PC-3 (cell line): ENCODE results near the gene PPP1R27. TPM values are rescaled to one million over a fixed set of nuclear protein-coding genes. Genes with fewer than 3 reads are reported as not detected.

Source experiments
- ATAC-seq: fragments of 200-7000 bp; cut with Tn5 transposase; 2 replicates; pipeline ENCODE4 v1.9.1; 2020; ENCODE audit warnings: mild to moderate bottlenecking, moderate library complexity
- BruUV-seq: library from RNA; stranded (reverse); fragments of 400-500 nt; replicated peaks from 2 replicates; lab custom pipeline; 2021; lab: Mats Ljungman, UMichigan
- CTCF ChIA-PET: fragments of 300-600 bp; sonication (Branson Sonifier 250); formaldehyde crosslinking; loops from one replicate; lab custom pipeline; 2022; ENCODE audit warnings: antibody characterized with exemption; lab: Charles Lee
- POLR2A ChIA-PET: fragments of 300-600 bp; sonication (Branson Sonifier 250); formaldehyde crosslinking; loops from one replicate; lab custom pipeline; 2022; ENCODE audit warnings: antibody characterized with exemption; ENCODE audit not compliant: unreplicated experiment; lab: Charles Lee
- DNase-seq: peaks from one replicate; pipeline ENCODE4 v3.0.0-alpha.2; 2015
- H2AFZ ChIP-seq: fragments of 300-600 bp; sonication (generic); 2 replicates; pipeline ENCODE4 v1.6.0; 2016; ENCODE audit warnings: antibody characterized with exemption, low read length
- H3F3A ChIP-seq: fragments of 300-600 bp; sonication (generic); one replicate; pipeline ENCODE4 v1.6.0; 2017; ENCODE audit warnings: antibody characterized with exemption, low read length, control low read depth, mild to moderate bottlenecking; ENCODE audit not compliant: unreplicated experiment
- H3K27ac ChIP-seq: fragments of 300-600 bp; sonication (generic); 2 replicates; pipeline ENCODE4 v1.5.1; 2016; ENCODE audit warnings: mild to moderate bottlenecking, low read length
- H3K27me3 ChIP-seq: fragments of 300-600 bp; sonication (generic); 2 replicates; pipeline ENCODE4 v1.6.1; 2016; ENCODE audit warnings: low read length, mixed read lengths
- H3K36me3 ChIP-seq: fragments of 300-600 bp; sonication (generic); 2 replicates; pipeline ENCODE4 v1.6.1; 2016; ENCODE audit warnings: low read depth, mixed run types, low read length, mixed read lengths
- H3K4me1 ChIP-seq: fragments of 300-600 bp; sonication (generic); 2 replicates; pipeline ENCODE4 v1.5.1; 2016; ENCODE audit warnings: low read length; ENCODE audit not compliant: insufficient read depth
- H3K4me2 ChIP-seq: fragments of 300-600 bp; sonication (generic); 2 replicates; pipeline ENCODE4 v1.6.0; 2016; ENCODE audit warnings: low read length
- H3K4me3 ChIP-seq: fragments of 300-600 bp; sonication (generic); 2 replicates; pipeline ENCODE4 v1.5.1; 2016; ENCODE audit warnings: mild to moderate bottlenecking, low read length, mixed read lengths
- H3K79me2 ChIP-seq: fragments of 300-600 bp; sonication (generic); 2 replicates; pipeline ENCODE4 v1.6.1; 2017; ENCODE audit warnings: low read length, mixed read lengths
- H3K9ac ChIP-seq: fragments of 300-600 bp; sonication (generic); 2 replicates; pipeline ENCODE4 v1.6.0; 2016; ENCODE audit warnings: mild to moderate bottlenecking, low read length
- H3K9me2 ChIP-seq: fragments of 300-600 bp; sonication (generic); replicated peaks from 2 replicates; pipeline ENCODE4 v1.6.1; 2016; ENCODE audit warnings: mixed run types, low read length, mixed read lengths
- H3K9me3 ChIP-seq: fragments of 300-600 bp; sonication (generic); 2 replicates; pipeline ENCODE4 v1.6.1; 2016; ENCODE audit warnings: low read length, mixed read lengths
- H4K20me1 ChIP-seq: fragments of 300-600 bp; sonication (generic); 2 replicates; pipeline ENCODE4 v1.6.1; 2016; ENCODE audit warnings: low read length, mixed read lengths
- CTCF ChIP-seq: fragments of 300-600 bp; sonication (generic); conservative IDR thresholded peaks from 2 replicates; pipeline ENCODE4 v1.5.1; 2017; ENCODE audit warnings: antibody characterized with exemption, low read depth, mild to moderate bottlenecking, low read length
- EZH2 ChIP-seq: fragments of 300-600 bp; sonication (generic); IDR thresholded peaks from one replicate; pipeline ENCODE4 v1.6.1; 2017; ENCODE audit warnings: antibody characterized with exemption, mild to moderate bottlenecking, low read length; ENCODE audit not compliant: unreplicated experiment
- EZH2phosphoT487 ChIP-seq: fragments of 300-600 bp; sonication (generic); IDR thresholded peaks from 2 replicates; pipeline ENCODE4 v1.6.1; 2018; ENCODE audit warnings: mild to moderate bottlenecking, antibody characterized with exemption, low read length, borderline replicate concordance
- intact Hi-C: fragments of 100-400 bp; cut with micrococcal nuclease; formaldehyde crosslinking; loops from 2 replicates; pipeline ENCODE4 v1.9.0; 2023
- total RNA-seq: library from RNA; depleted of rRNA; stranded (reverse); fragments of >200 nt; gene quantifications from 2 replicates; pipeline ENCODE4 v1.2.3, GENCODE V29; 2014

The PPP1R27 gene
- total RNA-seq, 1 experiment from 2014 or later, result not detected

GRCh38 chr17:81865358-81865732 is 30.5 kb upstream of the PPP1R27 start:
- no peaks in the 10 kb centered on the region for H3K9me3 ChIP-seq
- no peak overlapping the region for H3K4me2 ChIP-seq
- H4K20me1 ChIP-seq, result peaks cover 6% of the 10 kb centered on the region; the same call in 1 of the 2 replicates
- no peak overlapping the region for H3K27ac ChIP-seq
- H3K9ac ChIP-seq, result no peak overlapping the region
- peaks cover 16% of the 10 kb centered on the region; the same call in 1 of the 2 replicates for H3K36me3 ChIP-seq
- BruUV-seq, result no TSS peak
- ChIA-PET POLR2A (interaction anchor here (0.5 to 0.6 kb wide), 2 partner anchors 52 to 126 kb away, joined by 3 to 4 read pairs; no protein-coding TSS in a partner anchor), CTCF (no interaction called here)
- peaks cover 22% of the 10 kb centered on the region for H3F3A ChIP-seq
- no peak for TF ChIP-seq CTCF
- no peak for TF ChIP-seq EZH2phosphoT487
- TF ChIP-seq EZH2, result no peak
- no peak overlapping the region for H3K4me3 ChIP-seq
- no peak overlapping the region for H2AFZ ChIP-seq
- intact Hi-C loops, result no loop called here
- H3K27me3 ChIP-seq, result no peaks in the 10 kb centered on the region
- peaks cover 51% of the 10 kb centered on the region for H3K79me2 ChIP-seq
- no peaks in the 10 kb centered on the region for H3K9me2 ChIP-seq
- peaks cover 57% of the 10 kb centered on the region for H3K4me1 ChIP-seq
- ATAC-seq (no peak), DNase-seq (no peak)

DNA sequence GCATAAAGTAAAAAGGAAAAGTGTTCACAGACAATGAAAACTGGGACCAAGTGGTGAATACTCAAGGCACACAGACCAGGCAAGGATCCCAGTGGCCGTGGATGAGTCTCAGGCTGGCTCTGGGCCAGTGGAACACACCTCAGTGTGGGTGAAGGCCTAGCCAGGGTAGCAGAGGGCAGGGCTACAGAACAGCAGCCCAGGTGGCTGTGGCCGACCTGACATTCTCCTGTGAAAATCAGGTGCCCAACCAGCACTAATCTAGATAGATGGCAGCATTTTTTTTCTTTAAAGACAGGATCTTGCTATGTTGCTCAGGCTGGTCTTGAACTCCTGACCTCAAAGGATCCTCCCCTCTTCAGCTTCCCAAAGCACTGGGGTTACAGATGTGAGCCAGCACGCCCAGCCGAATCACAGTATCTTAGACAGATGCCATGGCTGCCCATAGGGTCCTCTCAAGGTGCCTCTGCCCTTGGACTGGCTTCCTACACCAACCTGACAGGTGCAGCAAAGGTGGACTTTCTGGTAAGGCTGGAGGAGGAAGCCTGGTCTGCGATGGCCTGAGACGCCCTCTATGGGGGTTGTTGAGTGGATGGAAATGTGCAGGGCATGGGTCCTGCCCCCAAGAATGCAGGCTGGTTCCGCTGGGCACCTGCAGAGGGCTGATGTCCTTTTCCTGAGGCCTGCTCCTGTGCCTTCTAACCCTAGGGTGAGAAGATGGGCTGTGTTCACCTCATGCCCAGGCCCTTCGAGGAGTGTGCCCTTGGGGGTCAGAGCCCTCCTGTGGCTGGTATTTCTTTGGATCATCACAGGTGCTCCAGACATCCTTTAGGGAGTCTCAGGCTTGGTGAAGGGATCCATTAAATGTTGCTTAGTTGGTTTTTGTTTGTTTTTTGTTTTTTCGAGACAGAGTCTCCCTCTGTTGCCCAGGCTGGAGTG is 29.3 kb upstream of the PPP1R27 start:
- intact Hi-C loops, result no loop called here
- peaks cover 12% of the 10 kb centered on the region for H4K20me1 ChIP-seq
- POLR2A ChIA-PET, result interaction anchor here (0.6 kb wide), 1 partner anchor 353 kb away, joined by 3 read pairs; no protein-coding TSS in a partner anchor
- no TSS peak for BruUV-seq
- peaks cover 15% of the 10 kb centered on the region; the same call in 1 of the 2 replicates for H3K36me3 ChIP-seq
- H3K4me1 ChIP-seq, result peaks cover 44% of the 10 kb centered on the region
- H3K9me2 ChIP-seq, result no peaks in the 10 kb centered on the region
- H3K4me2 ChIP-seq, result peak overlapping the region; percentile 10; the same call in 1 of the 2 replicates
- H3K9me3 ChIP-seq, result no peaks in the 10 kb centered on the region
- H3K79me2 ChIP-seq, result peaks cover 52% of the 10 kb centered on the region
- H3K27me3 ChIP-seq, result no peaks in the 10 kb centered on the region
- H2AFZ ChIP-seq, result no peak overlapping the region
- no peak overlapping the region for H3K4me3 ChIP-seq
- H3K27ac ChIP-seq, result no peak overlapping the region
- DNase-seq (no peak), ATAC-seq (no peak)
- no peak overlapping the region for H3K9ac ChIP-seq
- CTCF ChIA-PET, result no interaction called here
- TF ChIP-seq CTCF, result 0 out of 2 replicates have a peak, but pooled peaks have one; percentile 27
- TF ChIP-seq EZH2, result no peak
- TF ChIP-seq EZH2phosphoT487, result no peak
- H3F3A ChIP-seq, result peaks cover 21% of the 10 kb centered on the region
